ENCODE measurements around the gene PFKFB3.

- TF ChIP-seq EZH2phosphoT487 (IDR thresholded peaks at IDR 0.05; ENCODE audit: low read depth, severe bottlenecking, unreplicated experiment) (no peak), EZH2 (IDR thresholded peaks at IDR 0.05; ENCODE audit: borderline replicate concordance) (no peak)
These were observed 14.2 kb downstream of the PFKFB3 start for GRCh38 chr10:6216916-6217315.
